Stomach (tissue), 4 donors: ENCODE measurements around the gene RRP1.

ENCODE experiments used
- EP300 ChIP-seq: sonication (generic); formaldehyde crosslinking; IDR thresholded peaks from one replicate; pipeline ENCODE4 v1.6.1; 2017; ENCODE audit warnings: antibody characterized with exemption
- POLR2A ChIP-seq, 4 donors: fragments of 450-650 bp; IDR thresholded peaks; one replicate each; pipeline ENCODE4 v1.6.1; 2016; ENCODE audit warnings: antibody characterized with exemption in 4 of 4, control low read depth in 2 of 4, mild to moderate bottlenecking in 1 of 4, moderate library complexity in 1 of 4
- POLR2AphosphoS5 ChIP-seq, 3 donors: sonication (generic); formaldehyde crosslinking; IDR thresholded peaks; one replicate each; pipeline ENCODE4 v1.6.1; 2016; ENCODE audit warnings: antibody characterized with exemption in 3 of 3
- TF ChIP-seq, protein P1 (sequence below), 7 experiments: fragments of 450-650 bp in 4 of 7; fragments of 200-600 bp in 3 of 7; sonication (generic) in 3 of 7; IDR thresholded peaks; one replicate each; pipeline ENCODE4 v1.5.1; 2016 to 2019; ENCODE audit warnings: antibody characterized with exemption in 7 of 7, control low read depth in 2 of 7, mild to moderate bottlenecking in 1 of 7

DNA sequence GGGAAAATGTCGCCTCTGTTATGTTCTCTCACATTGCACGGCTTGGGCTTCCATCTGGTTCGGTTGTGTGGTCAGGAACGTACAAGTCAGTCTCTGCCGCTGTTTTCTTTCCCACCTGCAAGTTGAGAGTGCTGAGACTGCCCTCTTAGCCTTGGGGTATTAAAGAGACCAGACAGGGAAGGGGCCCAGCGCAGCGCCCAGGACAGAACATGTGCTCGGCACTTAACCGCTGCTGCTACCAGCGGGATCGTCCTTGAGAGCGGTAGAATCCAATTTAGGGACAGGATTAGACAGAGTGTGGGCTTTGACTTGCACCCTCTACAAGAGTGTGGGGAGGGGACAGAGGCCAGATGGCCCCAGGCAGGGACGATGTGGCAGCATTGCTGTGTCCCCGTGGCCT lies 57.9 kb downstream of the RRP1 start:
- TF ChIP-seq, protein P1, sequence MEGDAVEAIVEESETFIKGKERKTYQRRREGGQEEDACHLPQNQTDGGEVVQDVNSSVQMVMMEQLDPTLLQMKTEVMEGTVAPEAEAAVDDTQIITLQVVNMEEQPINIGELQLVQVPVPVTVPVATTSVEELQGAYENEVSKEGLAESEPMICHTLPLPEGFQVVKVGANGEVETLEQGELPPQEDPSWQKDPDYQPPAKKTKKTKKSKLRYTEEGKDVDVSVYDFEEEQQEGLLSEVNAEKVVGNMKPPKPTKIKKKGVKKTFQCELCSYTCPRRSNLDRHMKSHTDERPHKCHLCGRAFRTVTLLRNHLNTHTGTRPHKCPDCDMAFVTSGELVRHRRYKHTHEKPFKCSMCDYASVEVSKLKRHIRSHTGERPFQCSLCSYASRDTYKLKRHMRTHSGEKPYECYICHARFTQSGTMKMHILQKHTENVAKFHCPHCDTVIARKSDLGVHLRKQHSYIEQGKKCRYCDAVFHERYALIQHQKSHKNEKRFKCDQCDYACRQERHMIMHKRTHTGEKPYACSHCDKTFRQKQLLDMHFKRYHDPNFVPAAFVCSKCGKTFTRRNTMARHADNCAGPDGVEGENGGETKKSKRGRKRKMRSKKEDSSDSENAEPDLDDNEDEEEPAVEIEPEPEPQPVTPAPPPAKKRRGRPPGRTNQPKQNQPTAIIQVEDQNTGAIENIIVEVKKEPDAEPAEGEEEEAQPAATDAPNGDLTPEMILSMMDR (IDR thresholded peaks at IDR 0.05), result no peak
- TF ChIP-seq POLR2AphosphoS5 (IDR thresholded peaks at IDR 0.05) (no peak), POLR2A (IDR thresholded peaks at IDR 0.05) (no peak), EP300 (no peak)
